KMS-11 (cell line): Measurements from ENCODE around the gene CEP83.

Experiments used
- H2AFZ ChIP-seq: fragments of 200-600 bp; sonication (generic); 2 replicates; pipeline ENCODE4 v1.6.1; 2016; ENCODE audit warnings: antibody characterized with exemption, mixed run types, low read depth
- H3K27ac ChIP-seq: fragments of 200-600 bp; sonication (generic); 2 replicates; pipeline ENCODE4 v1.6.1; 2016; ENCODE audit warnings: mild to moderate bottlenecking, mixed run types
- H3K27me3 ChIP-seq: fragments of 200-600 bp; sonication (generic); 2 replicates; pipeline ENCODE4 v1.6.1; 2017; ENCODE audit warnings: mild to moderate bottlenecking, low read depth, mixed run types, moderate library complexity; ENCODE audit not compliant: insufficient read depth
- H3K36me3 ChIP-seq: fragments of 200-600 bp; sonication (generic); 2 replicates; pipeline ENCODE4 v1.6.1; 2017; ENCODE audit warnings: mild to moderate bottlenecking, mixed run types; ENCODE audit not compliant: insufficient read depth
- H3K4me1 ChIP-seq: fragments of 200-600 bp; sonication (generic); 2 replicates; pipeline ENCODE4 v1.6.1; 2016; ENCODE audit warnings: mild to moderate bottlenecking, low read depth, mixed run types; ENCODE audit not compliant: poor library complexity, severe bottlenecking
- H3K4me2 ChIP-seq: fragments of 200-600 bp; sonication (generic); 2 replicates; pipeline ENCODE4 v1.7.0; 2016; ENCODE audit warnings: mild to moderate bottlenecking, mixed run types
- H3K4me3 ChIP-seq: fragments of 200-600 bp; sonication (generic); IDR thresholded peaks from 2 replicates; pipeline ENCODE4 v1.6.1; 2017; ENCODE audit warnings: low read depth, low read length, mixed read lengths; ENCODE audit not compliant: insufficient read depth
- H3K79me2 ChIP-seq: fragments of 200-600 bp; sonication (generic); 2 replicates; pipeline ENCODE4 v1.6.1; 2016; ENCODE audit warnings: low read depth, mixed run types; ENCODE audit not compliant: insufficient read depth
- H3K9ac ChIP-seq: fragments of 200-600 bp; sonication (generic); 2 replicates; pipeline ENCODE4 v1.6.1; 2016; ENCODE audit warnings: mild to moderate bottlenecking, mixed run types
- H4K20me1 ChIP-seq: fragments of 200-600 bp; sonication (generic); 2 replicates; pipeline ENCODE4 v1.6.1; 2016; ENCODE audit warnings: mild to moderate bottlenecking, mixed run types; ENCODE audit not compliant: insufficient read depth
- TF ChIP-seq, protein P1 (sequence below): fragments of 200-600 bp; sonication (generic); conservative IDR thresholded peaks from 2 replicates; pipeline ENCODE4 v1.6.1; 2017; ENCODE audit warnings: low read depth, mild to moderate bottlenecking, antibody characterized with exemption, low read length, moderate library complexity, mixed read lengths

CEP83 gene

DNA sequence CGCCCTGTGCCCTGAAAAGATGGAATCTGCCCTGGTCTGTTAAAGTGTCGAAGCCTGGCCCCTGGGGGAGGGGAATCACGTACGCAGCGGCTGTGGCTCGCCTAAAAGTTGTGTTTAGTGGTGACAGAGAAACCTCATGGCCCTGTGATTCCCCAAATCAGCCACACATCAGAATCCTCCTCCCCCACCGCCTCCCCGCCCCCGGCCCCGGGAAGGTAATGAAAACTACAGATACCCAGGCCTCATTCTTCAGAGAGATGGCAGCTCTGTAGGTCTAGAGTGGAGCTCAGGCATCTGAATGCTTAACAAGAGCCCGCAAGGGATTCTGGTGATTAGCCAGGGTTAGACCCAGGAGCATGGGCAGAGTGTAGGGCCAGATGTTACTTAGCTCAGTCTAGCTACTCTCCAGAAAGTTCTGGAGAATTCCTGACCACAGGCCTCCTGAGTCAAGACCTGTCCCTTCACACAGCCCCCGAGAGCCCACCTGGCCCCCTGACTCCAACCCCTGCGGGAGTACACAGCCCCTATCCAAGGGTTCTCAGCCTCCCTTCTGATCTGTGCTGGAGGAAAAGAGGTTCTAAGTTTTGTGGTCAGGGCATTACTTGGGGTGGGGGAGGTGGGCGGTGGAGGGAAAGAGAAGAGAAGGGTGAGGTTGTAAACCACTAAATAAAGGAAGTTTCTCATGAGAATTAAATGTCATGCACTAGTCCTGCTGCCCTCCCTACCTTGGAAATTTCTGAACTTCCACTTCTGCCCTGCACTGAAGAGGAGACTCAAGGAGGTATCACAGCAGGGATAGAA lies 196.5 kb downstream of the CEP83 start:
- H4K20me1 ChIP-seq: no peaks in the 10 kb centered on the region
- no peak overlapping the region for H3K4me2 ChIP-seq
- TF ChIP-seq, protein P1, sequence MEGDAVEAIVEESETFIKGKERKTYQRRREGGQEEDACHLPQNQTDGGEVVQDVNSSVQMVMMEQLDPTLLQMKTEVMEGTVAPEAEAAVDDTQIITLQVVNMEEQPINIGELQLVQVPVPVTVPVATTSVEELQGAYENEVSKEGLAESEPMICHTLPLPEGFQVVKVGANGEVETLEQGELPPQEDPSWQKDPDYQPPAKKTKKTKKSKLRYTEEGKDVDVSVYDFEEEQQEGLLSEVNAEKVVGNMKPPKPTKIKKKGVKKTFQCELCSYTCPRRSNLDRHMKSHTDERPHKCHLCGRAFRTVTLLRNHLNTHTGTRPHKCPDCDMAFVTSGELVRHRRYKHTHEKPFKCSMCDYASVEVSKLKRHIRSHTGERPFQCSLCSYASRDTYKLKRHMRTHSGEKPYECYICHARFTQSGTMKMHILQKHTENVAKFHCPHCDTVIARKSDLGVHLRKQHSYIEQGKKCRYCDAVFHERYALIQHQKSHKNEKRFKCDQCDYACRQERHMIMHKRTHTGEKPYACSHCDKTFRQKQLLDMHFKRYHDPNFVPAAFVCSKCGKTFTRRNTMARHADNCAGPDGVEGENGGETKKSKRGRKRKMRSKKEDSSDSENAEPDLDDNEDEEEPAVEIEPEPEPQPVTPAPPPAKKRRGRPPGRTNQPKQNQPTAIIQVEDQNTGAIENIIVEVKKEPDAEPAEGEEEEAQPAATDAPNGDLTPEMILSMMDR: no peak
- H3K4me3 ChIP-seq: no peak overlapping the region
- H2AFZ ChIP-seq: no peak overlapping the region
- H3K36me3 ChIP-seq: no peaks in the 10 kb centered on the region
- H3K79me2 ChIP-seq: no peaks in the 10 kb centered on the region
- H3K27ac ChIP-seq: no peak overlapping the region
- H3K27me3 ChIP-seq: no peaks in the 10 kb centered on the region
- peaks cover 2% of the 10 kb centered on the region for H3K4me1 ChIP-seq
- no peak overlapping the region for H3K9ac ChIP-seq

DNA sequence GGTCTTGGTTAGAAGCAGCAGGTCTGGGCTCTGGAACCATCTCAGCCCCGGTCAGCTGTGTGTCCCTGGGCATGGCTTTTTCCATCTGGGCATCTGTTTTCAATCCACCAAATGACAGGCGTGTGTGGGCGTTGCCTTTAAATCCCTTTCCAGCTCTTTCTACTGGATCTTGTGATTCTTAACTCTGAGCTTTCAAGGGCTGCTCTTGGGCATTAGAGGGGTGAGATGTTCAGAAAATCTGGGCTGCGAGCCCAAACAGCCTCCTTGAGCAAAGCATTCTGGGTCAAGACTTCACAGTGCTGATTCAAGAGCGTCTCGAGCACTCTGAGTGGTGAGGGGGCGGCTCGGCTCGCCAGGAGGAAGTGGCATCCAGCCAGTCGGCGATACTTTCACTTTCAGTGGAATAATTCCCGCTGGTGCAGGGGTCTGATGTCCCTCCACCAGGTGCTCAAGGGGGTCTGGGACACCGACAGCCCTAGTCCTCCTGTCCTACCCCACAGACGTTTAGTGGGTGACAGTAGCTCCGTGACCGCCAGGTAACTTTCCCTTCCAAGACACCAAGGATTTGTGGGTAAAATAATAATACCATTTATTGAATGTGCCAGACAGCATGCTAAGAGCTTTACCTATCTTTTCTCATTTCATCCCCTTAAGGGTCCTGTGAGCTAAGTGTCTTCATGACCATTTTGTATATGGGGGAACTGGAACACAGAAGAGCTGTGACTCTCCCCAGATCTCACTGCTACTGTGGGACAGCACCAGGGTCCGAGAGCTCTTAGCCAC lies 197.2 kb downstream of the CEP83 start:
- no peak overlapping the region for H3K9ac ChIP-seq
- H3K27ac ChIP-seq: no peak overlapping the region

DNA sequence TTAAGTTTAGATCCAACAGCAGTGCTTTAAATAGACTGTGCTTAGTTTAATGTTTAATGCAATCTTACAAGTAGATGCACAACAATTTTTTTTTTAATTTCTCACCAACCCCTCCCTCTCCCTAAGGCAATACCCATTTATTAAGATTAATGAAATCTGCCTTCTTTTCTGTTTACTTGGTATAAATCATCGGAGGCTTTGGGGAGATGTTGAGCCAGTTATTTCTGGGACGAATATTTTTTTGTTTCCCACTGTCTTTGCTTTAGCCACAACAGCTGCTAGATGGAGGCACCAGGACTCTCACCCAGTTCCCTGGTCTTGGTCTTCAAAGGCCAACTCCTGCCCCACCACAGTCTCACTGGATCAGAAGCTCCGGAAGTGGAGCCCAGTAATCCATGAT lies 197.9 kb downstream of the CEP83 start:
- Histone ChIP-seq H3K79me2 (no peaks in the 10 kb centered on the region), H3K36me3 (no peaks in the 10 kb centered on the region), H3K27ac (no peak overlapping the region), H4K20me1 (no peaks in the 10 kb centered on the region), H3K4me1 (peaks cover 6% of the 10 kb centered on the region), H3K27me3 (no peaks in the 10 kb centered on the region), H2AFZ (no peak overlapping the region), H3K4me3 (no peak overlapping the region), H3K4me2 (no peak overlapping the region), H3K9ac (no peak overlapping the region)
- TF ChIP-seq, protein P1: no peak

More for the DNA sequence above, 197.2 kb downstream of the CEP83 start:
- Histone ChIP-seq H3K4me3 (no peak overlapping the region), H3K27me3 (no peaks in the 10 kb centered on the region), H3K79me2 (no peaks in the 10 kb centered on the region), H2AFZ (no peak overlapping the region), H3K4me1 (peaks cover 6% of the 10 kb centered on the region), H4K20me1 (no peaks in the 10 kb centered on the region), H3K36me3 (no peaks in the 10 kb centered on the region), H3K4me2 (no peak overlapping the region)
- TF ChIP-seq, protein P1: no peak

DNA sequence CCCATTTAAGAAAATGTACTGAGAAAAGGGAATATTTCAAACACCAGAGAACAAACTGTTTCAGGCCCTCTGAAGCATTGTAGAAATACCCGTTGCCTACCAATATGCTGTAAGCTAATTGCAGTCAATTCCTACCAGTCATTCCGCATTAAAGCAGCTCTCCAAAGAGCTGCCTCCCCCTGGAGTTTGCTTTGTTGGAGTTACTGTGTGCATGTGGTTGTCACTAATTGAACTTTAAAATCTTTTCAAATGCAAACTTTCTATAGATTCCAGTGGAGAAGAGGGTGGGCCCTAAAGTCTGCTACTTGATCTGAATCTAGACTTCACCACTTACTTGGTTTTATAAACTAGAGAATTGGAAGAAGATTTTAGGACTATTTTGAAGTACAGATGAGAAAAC lies 198.5 kb downstream of the CEP83 start:
- Histone ChIP-seq H3K27me3 (no peaks in the 10 kb centered on the region), H2AFZ (no peak overlapping the region), H3K4me3 (no peak overlapping the region), H3K9ac (no peak overlapping the region), H3K36me3 (no peaks in the 10 kb centered on the region), H4K20me1 (no peaks in the 10 kb centered on the region), H3K79me2 (no peaks in the 10 kb centered on the region), H3K4me2 (no peak overlapping the region), H3K4me1 (peaks cover 6% of the 10 kb centered on the region), H3K27ac (no peak overlapping the region)
- TF ChIP-seq, protein P1: no peak
